Cardiac muscle cell (in vitro differentiated cells and primary cell): Measurements from ENCODE around the gene EPB42. TPM values are rescaled to one million over a fixed set of nuclear protein-coding genes. Genes with fewer than 3 reads are reported as not detected.

ENCODE experiments used
- DNase-seq, 2 donors: peaks; one replicate each; pipeline versions ENCODE4 v3.0.0 to v3.0.0-alpha.2; 2010 to 2017; ENCODE audit warnings: low read depth in 1 of 2, low spot score in 1 of 2
- H3K27ac ChIP-seq: fragments of 200-600 bp; sonication (generic); 2 replicates; pipeline ENCODE4 v1.5.1; 2016
- H3K27me3 ChIP-seq: fragments of 200-600 bp; sonication (generic); 2 replicates; pipeline ENCODE4 v1.6.0; 2016; ENCODE audit warnings: control low read depth
- H3K36me3 ChIP-seq: fragments of 200-600 bp; sonication (generic); 2 replicates; pipeline ENCODE4 v1.5.1; 2016; ENCODE audit warnings: control low read depth
- H3K4me1 ChIP-seq: fragments of 200-600 bp; sonication (generic); 2 replicates; pipeline ENCODE4 v1.8.1; 2017; ENCODE audit warnings: low read depth, mild to moderate bottlenecking, mixed run types
- H3K4me3 ChIP-seq: fragments of 200-600 bp; sonication (generic); 2 replicates; pipeline ENCODE4 v1.5.1; 2016; ENCODE audit warnings: mild to moderate bottlenecking
- H3K9me3 ChIP-seq: fragments of 200-600 bp; sonication (generic); 2 replicates; pipeline ENCODE4 v1.5.1; 2017; ENCODE audit warnings: low read depth, mild to moderate bottlenecking, control low read depth
- polyA plus RNA-seq: library from polyadenylated mRNA; unstranded; fragments of >200 nt; fragmentation: Nextera tagmentation; extraction: Ambion mirVana; gene quantifications from 2 replicates; pipeline ENCODE4 v1.2.1, GENCODE V29; 2016
- total RNA-seq: library from RNA; depleted of rRNA; stranded (reverse); fragments of >200 nt; gene quantifications from 2 replicates; pipeline ENCODE4 v1.2.3, GENCODE V29; 2016
- TF ChIP-seq, protein P1 (sequence below): IDR thresholded peaks from 2 replicates; pipeline ENCODE4 v1.5.1; 2012; ENCODE audit warnings: low read depth, mild to moderate bottlenecking, low read length

EPB42 gene
- total and polyA plus RNA-seq, 2 experiments from 2014 or later, result 0.12 to 0.94 TPM

DNA sequence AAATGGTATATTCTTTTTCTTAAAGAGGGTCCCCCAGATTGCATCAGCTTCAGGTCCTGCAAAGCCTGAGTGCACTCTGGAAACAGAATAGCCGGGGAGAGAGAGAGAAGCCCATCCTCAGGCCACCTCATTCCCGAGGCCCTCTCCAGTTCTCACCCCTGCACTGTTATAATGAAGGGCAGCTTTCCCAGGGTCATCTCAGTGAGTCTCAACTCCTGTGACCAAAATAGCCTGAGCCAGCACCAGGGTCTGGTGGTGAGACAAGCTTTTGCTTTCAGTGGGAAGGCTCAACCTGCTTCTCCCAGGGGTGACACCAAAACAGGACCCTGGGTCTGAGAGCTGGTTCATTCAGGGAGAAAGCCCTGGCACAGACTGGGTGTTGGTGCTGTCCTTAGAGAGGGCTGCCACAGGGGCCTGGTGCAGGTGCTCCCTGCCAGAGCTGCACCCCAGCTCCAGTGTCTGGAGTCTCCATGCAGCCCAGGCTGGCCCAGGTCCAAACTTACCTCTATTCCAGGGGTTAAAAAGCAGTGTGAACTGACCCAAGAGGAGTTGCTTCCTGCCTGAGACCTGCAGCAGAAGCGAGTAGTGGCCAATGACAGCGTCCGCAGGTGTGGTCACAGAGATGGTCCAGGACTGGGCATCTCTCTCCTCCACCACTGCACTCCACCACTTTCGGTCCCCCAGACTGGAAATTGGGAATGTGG, 6.1 kb downstream of the EPB42 start:
- H3K4me3 ChIP-seq, result no peak overlapping the region
- no peaks in the 10 kb centered on the region for H3K27me3 ChIP-seq
- H3K9me3 ChIP-seq, result no peaks in the 10 kb centered on the region
- TF ChIP-seq, protein P1, sequence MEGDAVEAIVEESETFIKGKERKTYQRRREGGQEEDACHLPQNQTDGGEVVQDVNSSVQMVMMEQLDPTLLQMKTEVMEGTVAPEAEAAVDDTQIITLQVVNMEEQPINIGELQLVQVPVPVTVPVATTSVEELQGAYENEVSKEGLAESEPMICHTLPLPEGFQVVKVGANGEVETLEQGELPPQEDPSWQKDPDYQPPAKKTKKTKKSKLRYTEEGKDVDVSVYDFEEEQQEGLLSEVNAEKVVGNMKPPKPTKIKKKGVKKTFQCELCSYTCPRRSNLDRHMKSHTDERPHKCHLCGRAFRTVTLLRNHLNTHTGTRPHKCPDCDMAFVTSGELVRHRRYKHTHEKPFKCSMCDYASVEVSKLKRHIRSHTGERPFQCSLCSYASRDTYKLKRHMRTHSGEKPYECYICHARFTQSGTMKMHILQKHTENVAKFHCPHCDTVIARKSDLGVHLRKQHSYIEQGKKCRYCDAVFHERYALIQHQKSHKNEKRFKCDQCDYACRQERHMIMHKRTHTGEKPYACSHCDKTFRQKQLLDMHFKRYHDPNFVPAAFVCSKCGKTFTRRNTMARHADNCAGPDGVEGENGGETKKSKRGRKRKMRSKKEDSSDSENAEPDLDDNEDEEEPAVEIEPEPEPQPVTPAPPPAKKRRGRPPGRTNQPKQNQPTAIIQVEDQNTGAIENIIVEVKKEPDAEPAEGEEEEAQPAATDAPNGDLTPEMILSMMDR, result no peak
- H3K36me3 ChIP-seq, result no peaks in the 10 kb centered on the region
- peak overlapping the region; percentile 61 for H3K27ac ChIP-seq
- peak in 1 of 2 donors; percentile 60 for DNase-seq
- H3K4me1 ChIP-seq, result peaks cover 4% of the 10 kb centered on the region

GRCh38 chr15:43214169-43214568, 6.6 kb downstream of the EPB42 start:
- Histone ChIP-seq H3K36me3 (no peaks in the 10 kb centered on the region), H3K27ac (no peak overlapping the region), H3K27me3 (no peaks in the 10 kb centered on the region), H3K9me3 (no peaks in the 10 kb centered on the region), H3K4me3 (no peak overlapping the region), H3K4me1 (peaks cover 4% of the 10 kb centered on the region)
- TF ChIP-seq, protein P1, result no peak
- DNase-seq, result no peak

- no peak for DNase-seq
- no peak overlapping the region for H3K4me3 ChIP-seq
- no peaks in the 10 kb centered on the region for H3K9me3 ChIP-seq
- no peaks in the 10 kb centered on the region for H3K36me3 ChIP-seq
- no peak overlapping the region for H3K27ac ChIP-seq
- TF ChIP-seq, protein P1, result no peak
- no peaks in the 10 kb centered on the region for H3K27me3 ChIP-seq
- peaks cover 4% of the 10 kb centered on the region for H3K4me1 ChIP-seq
Observed at GRCh38 chr15:43213466-43213865, 7.4 kb downstream of the EPB42 start.

GRCh38 chr15:43212951-43213350, 7.9 kb downstream of the EPB42 start:
- no peak overlapping the region for H3K27ac ChIP-seq
- DNase-seq, result no peak
- peaks cover 4% of the 10 kb centered on the region for H3K4me1 ChIP-seq
- H3K36me3 ChIP-seq, result no peaks in the 10 kb centered on the region
- TF ChIP-seq, protein P1, result no peak
- no peaks in the 10 kb centered on the region for H3K27me3 ChIP-seq
- H3K4me3 ChIP-seq, result no peak overlapping the region
- no peaks in the 10 kb centered on the region for H3K9me3 ChIP-seq

GRCh38 chr15:43212299-43212698, 8.5 kb downstream of the EPB42 start:
- no peak for DNase-seq
- TF ChIP-seq, protein P1, result no peak
- Histone ChIP-seq H3K36me3 (no peaks in the 10 kb centered on the region), H3K4me1 (peaks cover 4% of the 10 kb centered on the region), H3K27me3 (no peaks in the 10 kb centered on the region), H3K9me3 (no peaks in the 10 kb centered on the region), H3K27ac (no peak overlapping the region), H3K4me3 (no peak overlapping the region)
